GM18499 (cell line): Measurements from ENCODE around the gene TMEM117.

Experiments used
- ATAC-seq: cut with Tn5 transposase; IDR thresholded peaks from one replicate; pipeline ENCODE4 v1.9.1; 2021; ENCODE audit warnings: moderate number of reproducible peaks; ENCODE audit not compliant: insufficient read depth, unreplicated experiment

TMEM117 gene

DNA sequence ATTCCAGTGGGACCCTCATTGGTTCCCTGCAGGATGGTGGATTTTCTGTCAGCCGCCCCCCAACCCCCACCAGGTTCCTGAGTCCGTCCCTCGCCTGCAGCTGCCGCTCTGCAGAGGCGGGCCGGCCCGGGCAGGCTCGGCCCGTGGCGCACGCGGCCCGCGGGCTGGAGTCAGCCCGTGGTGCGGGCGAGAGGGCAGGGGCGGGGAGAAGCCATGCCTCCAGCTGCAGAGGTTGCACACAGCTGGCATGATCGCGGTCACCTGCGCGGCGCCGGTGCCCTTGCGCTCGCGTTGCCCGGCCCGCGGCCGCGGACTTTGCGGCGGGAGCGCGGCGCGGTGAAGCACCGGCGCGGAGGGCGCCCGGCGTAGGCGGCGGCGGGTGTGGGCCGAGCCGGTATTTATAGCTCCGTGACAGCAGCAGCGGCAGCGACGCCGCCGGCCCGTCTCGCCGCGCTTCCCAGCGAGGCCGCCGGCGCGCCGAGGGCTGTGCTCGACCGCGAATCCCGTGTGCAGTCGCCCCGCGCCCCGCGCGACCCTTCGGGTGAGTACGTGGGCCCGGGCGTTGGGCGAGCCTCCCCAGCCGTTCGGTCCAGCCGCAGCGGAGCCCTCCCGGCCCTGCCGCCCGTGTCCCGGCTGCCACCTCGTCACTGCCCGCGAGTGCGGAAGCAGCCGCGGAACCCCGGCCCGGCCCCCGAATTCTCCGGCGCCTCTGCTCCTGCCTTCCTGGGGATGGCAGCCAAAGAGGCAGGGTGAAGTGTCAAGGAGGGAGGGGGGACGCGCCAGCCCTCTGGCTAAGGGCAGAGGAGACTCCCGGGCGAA lies at the start of gene TMEM117:
TMEM117 (plus strand) TSS at position 426 of the 819 bp plus-strand sequence.
- peak; percentile 56 for ATAC-seq

DNA sequence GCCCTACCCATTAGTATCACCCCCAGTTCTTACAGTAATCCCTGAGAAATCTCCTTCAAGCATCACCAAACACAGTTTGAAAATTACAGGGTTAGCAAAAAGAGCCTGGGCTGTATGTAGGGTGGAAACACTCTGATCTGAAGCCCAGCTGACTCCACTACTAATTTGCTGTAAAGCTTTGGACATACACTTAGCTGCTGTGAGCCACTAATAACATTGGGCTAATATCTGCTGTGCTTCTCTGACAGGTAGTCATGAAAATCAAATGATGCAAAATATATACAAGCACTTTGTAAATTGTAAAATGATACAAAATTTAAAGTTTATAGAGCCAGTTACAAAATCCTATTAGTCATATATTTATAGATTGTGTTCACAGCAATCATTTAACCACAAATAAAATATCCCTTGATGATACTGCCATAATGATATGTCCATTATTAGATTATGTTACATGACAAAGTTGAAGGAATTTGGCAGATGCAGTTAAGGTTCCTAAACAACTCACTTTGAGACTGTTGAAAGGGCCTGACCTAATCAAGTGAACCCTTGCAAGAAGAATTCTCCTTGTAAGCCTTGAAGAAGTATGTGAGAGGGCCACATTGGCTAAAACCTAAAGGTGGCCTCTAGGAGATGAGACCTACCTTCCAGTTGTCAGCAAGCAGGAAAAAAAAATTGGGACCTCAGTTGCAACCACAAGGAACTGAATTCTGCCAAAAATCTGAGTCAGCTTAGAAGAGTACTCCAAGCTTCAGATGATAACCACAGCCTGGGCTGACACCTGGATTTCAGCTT lies 48.8 kb upstream of the TMEM117 start:
- ATAC-seq: no peak

DNA sequence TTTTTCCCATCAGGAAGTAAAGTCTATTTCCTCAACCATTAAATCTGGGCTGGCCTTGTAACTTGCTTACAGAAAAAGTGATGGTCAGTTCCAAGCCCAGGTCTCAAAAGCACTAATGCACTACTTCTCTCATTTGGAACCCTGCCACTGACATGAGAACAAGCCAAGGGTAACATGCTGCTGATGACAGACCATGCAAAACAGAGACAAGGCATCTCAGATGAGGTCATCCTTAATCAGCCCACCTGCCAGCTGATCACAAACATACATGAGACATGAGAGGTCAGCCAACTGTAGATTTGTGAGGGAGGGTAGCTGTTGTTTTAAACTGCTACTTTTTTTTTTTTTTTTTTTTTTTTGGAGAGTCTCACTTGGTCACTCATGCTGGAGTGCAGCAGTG lies 45.9 kb upstream of the TMEM117 start:
- no peak for ATAC-seq

DNA sequence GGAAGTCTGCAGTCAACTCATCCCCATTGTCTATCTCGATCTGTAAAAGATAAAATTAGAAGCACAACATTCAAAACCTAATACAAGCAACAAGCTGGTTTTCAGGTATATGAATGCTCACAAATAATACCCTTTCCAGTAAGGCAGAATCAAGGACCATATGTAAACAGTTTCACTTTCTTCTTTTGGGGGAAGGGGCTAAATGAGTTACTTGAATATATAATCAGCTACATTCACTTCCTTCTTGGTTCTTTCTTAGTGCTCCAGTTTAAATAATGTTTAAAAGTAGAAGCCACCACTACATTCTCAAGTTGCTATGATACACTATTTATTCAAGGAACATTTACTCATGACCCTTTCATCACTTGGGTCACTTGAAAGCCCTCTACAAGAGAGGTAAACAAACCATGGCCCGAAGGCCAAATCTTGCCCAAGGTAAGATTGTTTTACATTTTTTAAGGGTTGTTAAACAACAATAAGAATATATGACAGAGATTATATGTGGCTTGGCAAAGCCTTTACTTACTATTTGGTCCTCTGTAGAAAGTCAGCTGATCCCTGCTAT lies 40.1 kb upstream of the TMEM117 start:
- no peak for ATAC-seq

DNA sequence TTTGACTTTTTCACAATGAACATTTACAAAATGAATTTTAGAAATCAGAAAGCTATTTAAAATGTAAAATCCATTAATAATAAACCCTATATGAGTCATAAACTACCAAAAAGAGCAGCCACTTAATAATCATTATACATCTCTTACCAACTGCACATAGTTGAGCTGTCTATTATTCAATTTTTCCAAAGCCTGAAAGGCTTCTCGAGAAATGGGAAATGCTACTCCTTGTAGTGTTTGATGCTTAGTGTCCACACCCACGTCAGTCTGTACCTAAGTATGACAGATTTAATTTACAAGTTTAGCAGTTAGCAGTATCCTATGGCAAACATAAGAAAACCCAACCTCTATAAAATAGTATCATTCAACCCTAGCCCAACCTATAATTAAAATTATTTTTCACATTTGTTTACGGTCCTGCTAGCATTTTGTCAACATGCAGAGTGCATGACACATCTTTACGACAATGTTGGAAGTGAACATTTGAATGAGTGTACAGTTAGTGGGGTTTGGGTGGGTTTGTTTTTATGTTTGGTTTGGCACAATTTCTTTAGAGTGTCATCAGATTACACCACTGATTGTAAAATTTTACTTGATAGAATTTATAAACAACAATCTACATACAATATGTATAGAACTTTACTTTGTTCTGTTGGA lies 38.2 kb upstream of the TMEM117 start:
- ATAC-seq: no peak

DNA sequence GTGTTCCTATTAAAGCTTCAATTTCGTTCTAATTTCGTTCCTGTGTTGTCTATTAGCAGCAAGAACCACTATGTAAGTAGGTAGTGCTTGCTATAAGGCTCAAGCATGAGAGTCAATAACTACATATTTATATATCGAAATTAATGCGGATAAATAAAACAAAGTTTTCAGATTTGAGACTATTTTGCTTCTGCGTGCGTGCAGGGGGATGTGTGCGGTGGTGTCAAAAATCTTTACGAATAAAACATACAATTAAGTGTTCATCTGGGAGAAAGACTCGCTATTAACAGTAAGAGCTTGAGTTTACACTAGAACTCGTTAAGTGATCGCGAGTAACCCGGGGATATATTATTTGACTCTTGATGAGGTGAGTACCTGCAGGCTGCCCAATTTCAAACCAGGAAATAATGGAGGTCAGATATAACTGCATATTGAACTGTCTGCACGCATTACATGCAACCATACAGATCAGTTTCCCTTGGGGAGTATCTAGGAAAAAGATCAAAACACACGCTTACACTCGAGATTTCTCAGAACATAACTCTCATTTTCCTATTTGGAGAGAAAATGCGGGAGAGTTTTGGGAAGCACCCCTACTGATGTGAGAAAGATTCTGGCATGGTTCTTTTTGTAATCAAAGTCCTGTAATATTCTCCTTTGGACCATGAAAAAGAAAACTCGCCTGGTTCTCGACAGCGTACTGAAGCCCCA lies 30.6 kb upstream of the TMEM117 start:
- ATAC-seq: no peak

DNA sequence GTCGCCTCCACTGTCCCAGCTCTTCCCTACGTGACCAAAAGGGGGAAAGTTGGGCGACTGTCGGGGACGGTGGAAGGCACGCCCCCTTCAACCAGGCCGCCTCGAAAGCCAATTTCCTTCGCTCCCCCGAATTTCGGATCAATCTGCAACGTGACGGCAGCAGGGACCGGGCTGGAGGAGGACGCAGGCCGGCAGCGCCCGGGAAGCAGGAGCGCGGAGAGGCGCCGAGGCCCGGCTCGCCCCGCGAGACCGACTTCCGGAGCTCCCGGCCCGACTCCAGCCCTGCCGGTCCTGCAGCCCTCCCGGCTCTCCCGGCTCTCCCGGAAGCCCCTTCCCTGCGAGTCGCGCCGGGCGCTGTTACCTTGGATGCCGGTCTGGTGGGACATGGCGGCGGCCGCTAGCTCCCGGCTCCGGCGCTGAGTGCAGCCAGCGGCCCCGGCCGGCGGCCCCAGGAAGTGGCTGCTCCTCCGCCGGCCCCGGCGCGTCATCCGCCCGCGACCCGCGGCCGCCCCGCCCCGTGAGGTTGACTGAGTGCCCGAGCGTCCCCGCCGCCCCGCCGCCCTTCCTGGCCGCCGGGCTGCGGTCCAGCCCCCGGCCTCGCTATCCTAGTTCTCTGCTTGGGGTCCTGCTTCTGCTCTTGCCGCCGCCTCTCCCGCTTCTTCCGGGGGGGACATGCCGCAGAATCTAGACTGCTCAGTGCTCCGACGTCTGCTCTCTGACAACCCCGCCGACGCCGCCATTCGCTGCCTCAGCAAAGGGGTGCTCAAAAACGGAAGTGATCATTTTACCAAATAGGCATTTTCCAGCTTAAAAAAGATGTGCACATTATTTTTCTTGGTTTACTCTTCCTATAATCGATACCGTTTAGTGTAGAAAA lies 29.8 kb upstream of the TMEM117 start, which contains the start of gene TWF1:
TWF1 (minus strand) TSS at position 458 of the 877 bp plus-strand sequence; CDS start at position 386, 72 bp downstream.
- peak; percentile 54 for ATAC-seq

DNA sequence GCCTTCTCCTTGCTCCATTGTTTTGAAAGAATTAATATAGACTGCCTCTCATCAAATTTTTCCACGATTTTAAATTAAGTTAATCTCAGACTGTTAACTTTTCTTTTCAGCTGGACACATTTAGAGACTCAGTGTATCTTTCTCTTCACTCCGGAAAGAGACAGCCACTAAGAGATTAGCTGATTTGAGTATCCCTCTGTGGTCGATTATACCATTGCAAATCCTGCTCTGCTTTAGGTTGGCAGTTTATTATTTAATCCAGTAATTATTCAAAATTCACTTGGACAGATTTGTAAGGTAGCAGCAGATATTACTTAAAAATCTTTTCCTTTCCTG lies 29.2 kb upstream of the TMEM117 start:
- ATAC-seq: peak; percentile 4

DNA sequence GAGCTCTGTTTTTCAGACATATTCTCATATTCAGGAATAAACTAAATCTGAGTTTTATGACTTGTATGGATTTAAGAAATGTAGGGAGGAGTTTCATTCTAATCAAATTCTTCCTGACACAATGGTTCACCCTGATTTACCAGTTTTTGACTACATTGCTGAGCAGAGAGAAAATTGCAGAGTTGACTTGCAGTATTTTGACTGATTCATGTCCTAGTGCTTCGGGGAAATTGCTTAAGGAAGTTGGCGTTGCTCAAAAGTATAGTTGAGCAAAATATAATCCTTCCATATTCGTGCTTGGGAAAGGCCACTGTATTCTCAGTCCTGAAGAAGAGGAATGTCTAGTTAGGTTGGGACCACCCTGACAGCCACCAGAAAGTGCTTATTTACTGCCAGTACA lies 28.5 kb upstream of the TMEM117 start:
- ATAC-seq: no peak

DNA sequence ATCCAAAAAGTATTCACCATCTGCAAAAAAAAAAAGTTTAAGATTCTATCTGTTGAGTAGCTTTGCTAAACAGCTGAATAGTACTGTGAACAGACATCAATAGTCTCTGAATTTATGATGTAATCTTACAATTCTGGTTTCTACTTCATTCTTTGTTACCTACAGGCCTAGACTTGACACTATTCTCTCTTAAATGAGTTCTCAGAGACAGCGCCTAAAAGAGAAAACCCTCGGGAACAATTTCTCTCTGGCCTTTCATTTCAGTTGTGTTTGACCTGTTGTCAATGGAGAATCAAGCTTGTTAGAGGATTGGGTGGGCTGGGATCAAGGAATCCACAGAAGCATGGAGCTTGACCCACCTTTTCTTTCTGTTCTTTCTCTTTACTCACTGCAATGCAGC lies 23.8 kb upstream of the TMEM117 start:
- no peak for ATAC-seq

DNA sequence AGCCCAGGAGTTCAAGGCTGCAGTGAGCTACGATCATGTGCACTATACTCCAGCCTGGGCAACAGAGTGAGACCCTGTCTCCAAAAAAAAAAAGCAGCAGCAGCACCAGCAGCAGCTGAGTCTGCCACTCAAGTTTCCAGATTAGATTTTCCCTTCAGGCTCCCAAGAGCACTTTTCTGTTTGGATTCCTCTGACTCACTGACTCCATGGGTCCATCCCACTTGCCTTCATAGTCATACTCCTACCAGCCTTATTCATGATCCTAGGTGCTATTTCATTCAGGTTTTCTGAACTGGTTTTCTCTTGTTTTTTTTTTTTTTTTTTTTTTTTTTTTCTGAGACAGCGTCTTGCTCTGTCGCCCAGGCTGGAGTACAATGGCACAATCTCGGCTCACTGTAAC lies 23.0 kb upstream of the TMEM117 start:
- ATAC-seq: no peak

DNA sequence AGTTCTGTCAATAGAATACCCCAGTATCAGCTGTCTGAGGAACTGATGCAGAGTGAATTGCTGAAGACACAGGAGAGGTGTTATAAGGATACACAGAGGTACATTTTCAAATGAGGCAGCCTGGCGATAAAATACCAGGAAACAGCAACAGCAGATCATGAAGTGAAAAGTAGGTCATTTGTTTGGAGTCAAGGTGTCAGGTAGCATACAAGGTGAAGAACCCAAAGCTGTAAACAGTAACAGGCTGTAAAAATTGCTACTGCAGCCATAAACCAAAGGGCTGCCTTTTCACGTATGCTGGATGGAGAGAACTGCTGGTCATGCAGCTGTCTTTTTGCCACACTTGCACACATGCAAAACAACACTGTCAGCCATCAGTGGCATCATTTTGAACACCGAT lies 20.5 kb upstream of the TMEM117 start:
- no peak for ATAC-seq

DNA sequence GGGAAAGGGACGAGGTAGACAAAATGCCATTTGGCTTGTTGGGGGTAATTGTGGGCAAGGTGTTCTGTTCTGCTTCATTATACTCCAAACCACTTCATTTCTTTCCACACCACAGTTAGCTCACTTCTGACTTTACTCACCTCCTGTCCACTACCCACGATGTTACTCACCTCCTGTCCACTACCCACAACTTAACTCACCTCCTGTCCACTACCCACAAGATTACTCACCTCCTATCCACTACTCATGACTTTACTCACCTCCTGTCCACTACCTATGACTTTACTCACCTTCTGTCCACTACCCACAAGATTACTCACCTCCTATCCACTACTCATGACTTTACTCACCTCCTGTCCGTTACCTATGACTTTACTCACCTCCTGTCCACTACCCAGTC lies 19.7 kb upstream of the TMEM117 start:
- ATAC-seq: no peak

DNA sequence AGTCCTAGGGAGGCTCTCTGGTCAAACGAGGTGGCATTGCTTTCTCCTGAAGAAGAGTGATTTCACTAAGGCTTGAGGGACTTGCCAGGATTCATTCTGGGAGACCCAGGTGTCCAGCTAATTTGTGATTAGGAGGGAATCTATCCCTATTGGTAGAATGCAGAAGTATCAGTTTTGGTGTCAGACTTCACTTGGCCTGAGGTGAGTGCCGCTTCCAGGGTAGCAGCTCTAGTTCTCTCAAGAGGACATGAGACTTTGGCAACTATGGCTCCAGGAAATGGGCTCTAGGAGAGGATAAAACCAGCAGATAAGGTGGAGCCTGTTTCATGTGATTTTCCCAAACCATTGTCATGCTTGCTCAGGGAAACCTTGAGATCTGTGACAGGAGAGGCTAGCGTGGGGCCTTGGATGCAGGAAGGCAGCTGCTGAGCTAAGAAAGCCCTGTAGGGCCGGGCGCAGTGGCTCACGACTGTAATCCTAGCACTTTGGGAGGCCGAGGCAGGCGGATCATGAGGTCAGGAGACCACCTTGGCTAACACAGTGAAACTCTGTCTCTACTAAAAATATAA lies 11.6 kb upstream of the TMEM117 start:
- no peak for ATAC-seq

DNA sequence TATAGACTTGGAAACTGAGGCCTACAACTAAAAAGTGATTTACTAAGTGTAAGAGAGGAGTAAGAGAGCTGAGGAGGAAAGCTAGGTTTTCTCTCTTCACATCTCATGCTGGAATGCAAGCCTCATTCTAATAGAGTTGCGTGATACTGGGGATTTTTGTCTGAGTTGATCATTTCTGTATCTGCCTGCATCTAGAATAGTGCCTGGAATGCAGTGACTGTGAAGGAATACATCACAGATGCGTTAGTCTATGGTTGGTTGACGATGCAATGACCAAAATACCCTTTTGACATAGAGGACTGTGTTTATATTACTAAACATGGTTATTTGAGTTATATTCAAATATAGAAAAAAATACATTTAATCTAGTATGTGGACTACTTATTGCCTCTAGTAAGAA lies 9.2 kb upstream of the TMEM117 start:
- no peak for ATAC-seq

DNA sequence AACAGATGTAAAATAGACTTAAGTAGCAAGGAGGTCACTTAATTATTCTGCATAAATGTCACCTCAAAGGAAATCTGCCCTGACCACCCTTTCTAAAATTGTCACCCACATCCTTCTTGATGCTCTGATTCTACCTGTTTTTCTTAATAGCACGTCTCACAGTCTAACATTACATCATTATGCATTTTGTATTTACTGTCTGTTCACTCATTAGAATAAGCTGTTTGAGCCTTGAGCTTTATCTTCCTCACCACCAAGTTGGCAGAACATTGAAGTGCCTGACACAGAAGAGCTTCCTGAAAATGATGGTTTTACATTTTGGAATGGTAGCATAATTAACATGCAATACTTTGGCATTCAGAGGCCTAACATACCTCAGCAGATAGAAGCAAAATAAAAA lies 8.8 kb upstream of the TMEM117 start:
- no peak for ATAC-seq

DNA sequence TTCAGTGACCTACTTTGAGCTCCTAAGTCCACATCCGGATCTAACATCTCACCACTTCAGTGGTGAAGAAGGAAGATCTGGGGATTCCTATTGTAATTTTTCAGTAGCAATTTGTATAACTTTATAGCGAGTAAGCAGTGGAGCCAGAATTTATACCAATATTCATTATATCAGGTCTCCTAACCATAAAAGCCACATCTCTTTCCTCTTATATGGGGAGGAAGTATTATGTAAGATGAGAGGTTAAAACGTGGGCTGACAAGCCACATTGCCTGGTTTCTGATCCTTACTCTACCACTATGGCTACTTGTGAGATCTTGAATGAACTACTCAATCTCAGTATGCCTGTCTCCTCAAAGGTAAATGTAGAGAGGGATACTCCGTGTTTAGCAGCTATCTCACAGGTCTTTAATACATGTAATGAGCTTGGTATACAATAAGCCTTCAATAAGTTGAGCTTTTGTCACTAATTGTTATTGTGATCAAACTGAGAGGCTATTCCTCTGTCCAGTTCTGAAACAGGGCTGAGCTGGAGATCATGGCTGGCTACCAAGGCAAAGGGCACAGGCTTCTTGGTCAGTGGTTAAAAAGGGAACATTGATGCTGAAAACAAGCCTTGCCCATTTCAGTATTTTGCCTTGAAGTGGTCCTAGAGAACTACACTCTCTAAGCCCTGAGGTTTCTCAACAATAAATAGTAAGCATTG lies 3.3 kb upstream of the TMEM117 start:
- ATAC-seq: no peak

DNA sequence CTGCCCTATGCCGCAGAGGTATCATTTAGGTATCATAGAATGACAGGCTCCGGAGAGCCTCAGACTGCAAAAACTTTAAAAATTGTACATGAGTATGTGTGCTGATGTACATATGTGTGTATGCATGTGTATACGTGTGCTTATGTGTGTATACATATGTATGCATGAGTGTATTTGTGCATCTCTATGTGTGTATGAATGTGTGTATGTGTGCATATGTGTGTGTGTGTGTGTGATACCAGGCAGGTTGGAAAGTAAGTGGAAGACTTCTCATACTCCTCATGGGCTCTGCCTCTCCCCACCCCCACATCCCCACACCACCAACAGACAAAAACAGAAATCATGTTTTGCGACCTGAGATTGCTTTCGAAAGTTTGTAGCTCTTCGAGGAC lies 621 bp upstream of the TMEM117 start:
- no peak for ATAC-seq
